CD1c-positive myeloid dendritic cell (primary cell): ENCODE results near the gene ITK.

Experiments used
- DNase-seq: peaks from one replicate; pipeline ENCODE4 v3.0.0-alpha.2; 2016; ENCODE audit errors: extremely low spot score

The ITK gene

DNA sequence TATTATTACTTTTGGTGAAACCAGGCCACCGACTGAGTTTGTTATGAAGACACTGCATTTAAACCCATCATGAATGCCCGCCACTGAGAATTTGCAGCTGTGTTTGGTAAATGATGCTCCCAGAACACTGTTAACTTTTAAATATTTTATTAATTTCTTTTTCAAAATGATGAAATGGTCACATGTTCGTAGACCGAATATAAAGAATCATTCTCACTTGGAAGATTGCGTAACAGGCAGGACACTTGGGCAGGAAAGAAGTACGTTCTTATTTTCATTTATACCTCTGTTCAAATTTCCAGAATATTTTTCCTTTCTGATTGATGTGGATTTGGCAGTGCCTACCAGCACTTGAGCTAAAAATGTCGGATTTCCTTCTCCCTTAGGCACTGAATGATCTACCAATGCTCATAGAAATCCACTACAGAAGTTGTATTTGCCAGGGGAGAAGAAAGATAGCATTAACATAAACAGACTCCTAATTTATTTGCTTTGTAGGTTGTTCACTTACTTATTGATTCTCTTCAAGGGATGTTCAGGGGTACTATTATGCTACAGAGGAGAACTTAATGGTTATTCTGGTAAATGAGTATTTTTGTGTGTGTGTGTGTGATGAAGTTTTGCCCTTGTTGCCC, 99.1 kb downstream of the ITK start:
- DNase-seq, result no peak

DNA sequence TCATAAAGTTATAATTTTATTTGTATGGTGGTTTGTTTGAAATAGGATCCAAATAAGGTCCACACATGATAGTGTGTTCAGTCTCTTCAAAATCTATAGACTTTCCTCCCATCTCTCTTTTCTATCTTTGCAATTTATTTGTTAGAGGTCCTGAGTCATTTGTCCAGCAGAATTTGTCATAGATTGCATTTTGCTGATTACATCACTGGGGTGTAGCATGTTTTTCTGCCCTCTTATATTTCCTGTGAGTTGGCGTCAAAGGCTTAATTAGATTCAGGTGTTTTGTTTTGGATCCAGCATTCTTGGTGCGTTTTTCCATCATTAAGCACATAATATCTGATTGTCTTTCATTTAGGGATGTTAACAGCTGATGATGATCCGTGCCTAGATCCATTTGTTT, 100.3 kb downstream of the ITK start:
- DNase-seq, result peak; percentile 12

DNA sequence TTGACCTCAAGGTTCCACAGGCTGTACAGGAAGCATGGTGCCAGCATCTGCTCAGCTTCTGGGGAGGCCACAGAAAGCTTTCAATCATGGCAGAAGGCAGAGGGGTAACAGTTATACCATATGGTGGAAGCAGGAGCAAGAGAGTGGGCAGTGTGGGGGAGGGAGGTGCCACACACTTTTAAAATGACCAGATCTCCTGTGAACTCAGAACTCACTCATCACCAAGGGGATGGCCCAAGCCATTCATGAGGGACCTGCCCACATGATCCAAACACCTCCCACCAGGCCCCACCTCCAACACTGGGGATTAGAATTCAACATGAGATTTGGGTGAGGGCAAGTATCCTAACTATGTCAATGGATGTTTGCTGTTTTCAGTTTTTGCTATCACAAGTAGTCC, 101.5 kb downstream of the ITK start:
- DNase-seq, result no peak

DNA sequence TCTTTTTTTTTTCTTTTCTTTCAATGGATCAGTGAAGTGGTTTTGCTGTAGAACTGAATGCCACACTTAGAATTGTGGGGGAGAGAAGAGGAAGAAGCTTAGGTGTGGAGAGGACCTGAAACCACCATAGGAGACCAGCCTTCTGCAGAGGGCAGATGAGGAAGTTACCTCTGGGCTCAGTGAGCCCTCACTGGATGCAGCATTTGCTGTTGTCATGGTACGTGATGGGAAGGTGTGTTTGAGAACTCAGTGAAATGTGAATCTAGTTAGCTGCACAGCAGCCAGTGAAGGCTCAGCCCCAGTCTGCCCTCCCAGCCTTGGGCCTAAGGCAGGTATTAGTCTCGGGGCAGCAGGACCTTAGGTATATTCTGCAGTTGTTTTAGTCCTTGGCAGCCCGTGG, 102.8 kb downstream of the ITK start:
- DNase-seq, result peak; percentile 40

DNA sequence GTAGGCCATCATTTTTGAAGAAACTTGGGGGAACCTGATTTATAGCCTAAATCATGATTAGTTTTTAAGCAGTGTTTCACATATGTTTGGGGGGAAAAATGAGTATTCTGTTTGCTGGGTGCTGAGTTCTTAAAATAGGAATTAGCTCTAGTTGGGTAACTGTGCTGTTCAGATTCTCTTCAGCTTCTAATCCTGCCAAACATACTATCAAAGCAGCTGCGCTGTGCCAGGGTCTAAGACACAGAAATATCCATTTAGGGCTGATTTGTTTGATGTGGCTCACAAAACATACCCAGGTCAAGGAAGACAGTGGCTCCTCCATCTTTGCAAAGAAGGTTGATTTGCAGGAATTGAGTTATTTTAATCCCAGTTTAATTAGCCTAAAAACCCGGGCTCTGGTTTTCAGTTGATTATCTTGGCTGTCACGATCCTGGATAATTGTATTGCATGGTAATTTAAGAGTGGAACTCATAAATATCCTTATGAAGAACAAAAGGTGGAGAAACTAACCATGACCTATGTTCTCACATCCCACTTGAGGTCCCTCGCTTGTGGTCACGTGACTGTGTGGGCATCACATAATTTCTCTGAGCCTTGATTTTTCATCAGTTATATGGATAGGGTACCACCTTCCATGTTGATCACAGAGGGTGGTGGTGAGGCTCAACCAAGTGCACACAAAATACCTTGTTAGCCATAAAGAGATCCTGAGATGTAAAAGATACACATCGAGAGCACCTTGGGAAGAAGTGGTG, 104.0 kb downstream of the ITK start:
- DNase-seq, result no peak

DNA sequence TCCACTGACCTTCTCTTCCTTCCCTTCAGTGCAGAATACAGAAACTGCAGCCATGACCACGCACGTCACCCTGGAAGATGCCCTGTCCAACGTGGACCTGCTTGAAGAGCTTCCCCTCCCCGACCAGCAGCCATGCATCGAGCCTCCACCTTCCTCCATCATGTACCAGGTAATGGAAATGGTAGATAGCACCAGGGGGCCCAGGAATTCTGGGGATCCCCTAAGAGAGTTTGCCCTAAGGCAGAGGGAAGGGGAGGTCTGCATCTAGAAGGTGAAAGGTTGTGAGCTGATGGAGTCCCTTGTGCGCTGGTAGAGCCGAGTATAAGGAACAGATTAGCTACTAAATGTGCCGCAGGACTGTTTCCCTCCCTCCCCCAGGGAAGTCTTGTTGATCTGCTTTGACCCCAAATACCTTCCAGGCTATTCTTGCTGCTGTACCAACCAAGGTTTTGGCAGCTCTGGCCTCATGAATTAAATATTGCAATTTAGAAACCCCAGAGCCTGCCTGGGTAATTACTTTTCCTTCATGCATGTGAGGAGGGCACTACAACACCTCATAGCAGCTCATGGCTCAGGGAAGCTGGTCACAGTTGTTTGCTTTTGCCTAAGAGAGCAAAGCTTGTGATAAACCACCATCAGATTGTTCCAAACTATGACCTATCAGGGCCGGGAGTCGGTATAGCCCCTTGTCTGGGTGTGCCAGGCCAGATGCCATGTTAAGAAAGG, 104.8 kb downstream of the ITK start:
- no peak for DNase-seq

DNA sequence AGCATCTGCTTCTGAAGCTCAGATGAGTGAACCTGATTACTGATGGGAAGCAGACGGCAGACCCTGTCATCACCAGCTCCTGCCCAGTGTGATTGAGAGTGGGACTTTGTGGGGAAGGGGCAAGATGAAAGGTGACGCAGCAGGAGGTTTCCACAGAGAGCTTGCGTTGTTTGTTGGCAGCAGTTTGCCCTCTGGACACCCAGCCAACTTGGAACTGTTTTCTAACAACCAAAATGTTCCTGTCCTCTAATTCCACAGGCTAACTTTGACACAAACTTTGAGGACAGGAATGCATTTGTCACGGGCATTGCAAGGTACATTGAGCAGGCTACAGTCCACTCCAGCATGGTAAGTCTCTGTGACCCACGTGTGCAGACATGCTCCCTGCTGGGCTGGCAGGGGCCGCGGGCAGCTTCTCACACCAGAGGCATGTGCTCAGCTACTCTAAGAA, 106.1 kb downstream of the ITK start:
- no peak for DNase-seq

DNA sequence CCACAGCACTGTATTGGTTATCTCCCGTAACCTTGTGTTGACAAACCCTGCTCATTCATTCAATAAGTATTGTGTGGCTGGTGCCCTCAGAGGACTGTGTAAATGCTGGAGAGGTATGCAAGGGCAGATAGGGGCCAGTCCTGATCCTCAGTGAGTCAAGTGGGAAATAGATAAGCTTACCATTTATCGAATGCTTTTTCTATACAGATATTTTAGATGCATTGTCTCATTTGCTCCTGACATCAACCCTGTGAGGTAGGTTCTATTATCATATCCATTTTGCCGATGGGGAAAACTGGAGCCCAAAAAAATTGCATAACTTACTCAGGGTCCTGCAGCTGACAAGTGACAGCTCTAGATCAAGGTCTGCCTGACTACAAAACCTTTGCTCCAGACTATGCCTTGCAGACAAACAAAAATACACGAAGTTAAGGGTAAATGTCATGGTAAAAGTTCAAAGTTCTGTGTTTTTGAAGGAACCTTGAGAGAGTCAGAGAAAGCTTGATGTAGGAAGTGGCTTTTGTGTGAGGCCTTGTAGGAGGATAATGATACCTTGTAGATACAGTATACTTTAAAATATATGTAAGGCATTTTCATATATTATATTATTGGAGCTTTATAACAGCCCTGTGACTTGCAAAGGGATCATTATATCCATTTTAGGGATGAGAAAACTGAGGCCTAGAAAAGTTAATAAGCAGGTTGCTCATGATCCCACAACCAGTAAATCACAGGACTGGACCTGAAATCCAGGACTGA, 107.9 kb downstream of the ITK start:
- DNase-seq, result no peak

DNA sequence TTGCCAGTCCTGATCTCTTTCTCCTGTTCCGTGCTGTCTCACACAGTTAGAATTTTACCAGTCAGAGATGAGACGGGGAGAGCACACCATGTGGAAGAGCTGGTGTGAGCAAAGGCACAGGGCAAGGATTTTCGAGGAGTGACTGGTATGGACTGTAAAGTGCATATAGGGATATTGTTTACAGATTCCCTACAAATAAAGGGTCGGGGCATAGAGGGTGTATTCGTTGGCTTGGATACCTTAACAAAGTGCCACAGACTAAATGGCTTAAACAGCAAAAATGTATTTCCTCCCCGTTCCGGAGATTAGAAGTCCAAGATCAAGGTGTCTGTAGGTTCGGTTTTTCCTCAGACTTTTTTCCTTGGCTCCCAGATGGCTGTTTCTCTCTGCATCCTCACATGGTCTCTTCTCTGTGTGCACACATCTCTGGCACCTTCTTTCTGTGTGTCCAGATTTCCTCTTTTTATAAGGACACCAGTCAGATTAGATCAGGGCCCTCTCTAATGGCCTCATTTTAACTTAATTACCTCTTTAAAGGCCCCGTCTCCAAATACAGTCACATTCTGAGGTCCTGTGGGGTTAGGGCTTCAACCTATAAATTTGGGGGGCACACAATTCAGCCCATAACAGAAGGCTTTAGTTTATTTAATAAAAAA, 108.7 kb downstream of the ITK start:
- no peak for DNase-seq

DNA sequence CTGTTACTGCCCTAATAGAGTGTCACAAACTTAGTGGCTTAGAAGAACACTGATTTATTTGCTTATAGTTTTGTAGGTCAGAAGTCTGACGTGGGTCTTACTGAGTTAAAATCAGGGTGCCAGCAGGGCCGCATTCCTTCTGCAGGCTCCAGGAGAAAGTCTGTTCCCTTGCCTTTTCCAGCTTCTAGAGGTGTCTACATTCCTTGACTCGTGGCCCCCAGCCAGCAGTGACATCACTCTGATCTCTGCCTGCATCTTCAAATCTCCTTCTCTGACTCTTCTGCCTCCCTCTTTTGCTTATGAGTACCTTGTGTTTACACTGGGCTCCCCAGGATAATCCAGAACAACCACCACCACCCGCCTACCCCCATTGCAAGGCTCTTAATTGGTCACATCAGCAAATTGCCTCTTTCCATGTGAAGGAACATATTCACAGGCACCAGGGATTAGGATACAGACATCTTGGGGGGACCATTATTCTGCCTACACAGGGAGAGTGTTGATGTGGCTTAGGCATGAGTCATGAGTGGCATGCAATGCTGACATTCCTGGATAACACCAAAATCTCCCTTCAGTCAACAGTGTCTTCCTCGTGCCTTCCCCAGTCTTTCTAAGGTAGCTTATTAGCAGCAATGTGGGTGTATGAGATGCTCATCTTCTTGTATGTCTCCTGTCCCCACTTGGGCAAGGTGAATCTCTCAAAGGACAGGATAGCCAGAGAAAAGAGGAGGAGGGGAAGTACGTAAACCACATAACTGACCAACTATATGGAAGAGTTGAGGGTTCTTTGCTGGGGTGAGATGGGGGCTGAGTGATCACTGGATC, 109.7 kb downstream of the ITK start:
- no peak for DNase-seq

DNA sequence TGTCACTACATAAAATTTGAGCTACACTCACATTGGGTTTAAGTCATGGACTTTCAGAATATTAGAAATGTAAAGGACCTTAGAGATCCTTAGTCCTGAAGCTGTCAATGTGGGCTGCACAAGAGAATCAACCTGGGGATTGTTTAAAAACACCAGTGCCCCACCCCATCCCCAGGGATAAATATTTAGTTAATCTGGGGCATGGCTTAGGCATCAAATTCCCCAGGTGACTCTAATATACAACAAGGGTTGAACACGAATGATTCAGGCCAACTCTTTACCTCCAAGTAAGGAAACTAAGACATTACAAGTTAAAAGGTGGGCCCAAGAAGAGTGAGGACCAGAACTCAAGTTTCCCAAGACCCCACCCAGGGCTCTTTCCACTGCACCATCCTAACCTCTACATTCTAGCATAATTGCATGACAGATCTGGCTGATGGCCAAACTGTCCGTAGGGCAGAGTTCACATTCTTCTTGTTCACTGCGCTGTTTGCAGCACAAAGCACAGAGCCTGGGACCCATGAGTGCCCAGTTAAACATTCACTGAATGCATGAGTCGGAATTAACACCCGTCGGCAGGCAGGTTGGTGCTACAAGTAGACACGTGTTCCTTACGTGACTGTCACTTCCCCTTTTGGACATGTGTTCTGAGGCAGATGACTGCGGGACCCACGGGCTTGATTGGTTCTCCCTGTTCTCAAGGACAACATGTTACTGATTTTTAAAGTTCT, 110.5 kb downstream of the ITK start:
- peak; percentile 53 for DNase-seq

DNA sequence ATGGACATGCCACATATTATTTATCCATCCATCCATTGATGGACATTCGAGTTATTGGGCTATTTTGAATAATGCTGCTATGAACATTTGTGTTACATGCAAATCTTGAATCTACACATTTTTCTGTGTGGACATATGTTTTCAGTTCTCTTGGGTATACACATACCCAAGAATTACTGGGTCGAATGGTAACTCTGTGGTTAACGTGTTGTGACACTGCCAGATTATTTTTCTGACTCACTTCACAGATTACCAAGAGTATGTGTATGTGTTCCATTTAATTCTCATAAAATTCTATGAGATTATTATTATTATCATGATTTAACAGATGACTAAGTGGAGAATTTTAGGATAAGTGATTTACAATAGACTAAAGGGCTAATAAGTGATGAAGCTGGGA, 112.0 kb downstream of the ITK start:
- no peak for DNase-seq

DNA sequence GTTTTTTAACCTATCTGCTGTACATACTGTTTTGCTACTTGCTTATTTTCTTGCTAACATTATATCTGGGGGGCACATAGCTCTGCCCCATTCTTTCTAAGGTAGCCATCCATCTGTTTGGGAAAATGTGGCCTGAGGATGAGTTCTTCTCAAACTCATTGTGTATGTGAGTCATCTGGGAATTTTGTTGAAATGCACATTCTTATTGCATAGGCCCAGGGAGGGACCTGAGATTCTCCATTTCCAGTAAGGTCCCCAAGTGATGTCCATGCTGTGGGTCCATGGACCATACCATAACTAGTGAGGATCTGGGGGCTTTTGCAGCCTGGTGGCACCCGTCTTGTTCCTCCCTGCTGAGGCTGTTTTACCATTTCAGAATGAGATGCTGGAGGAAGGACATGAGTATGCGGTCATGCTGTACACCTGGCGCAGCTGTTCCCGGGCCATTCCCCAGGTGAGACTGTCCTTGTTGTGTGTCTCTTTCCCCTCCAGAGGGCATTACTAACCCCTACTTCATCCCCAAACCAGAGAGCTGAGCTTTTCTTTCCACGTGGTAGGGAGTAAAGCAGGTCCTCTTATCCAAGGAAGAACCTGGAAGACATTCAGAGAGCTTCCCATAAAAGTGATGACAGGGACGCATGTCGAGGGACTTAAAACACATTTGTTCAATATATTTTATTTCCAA, 113.9 kb downstream of the ITK start:
- DNase-seq, result no peak

DNA sequence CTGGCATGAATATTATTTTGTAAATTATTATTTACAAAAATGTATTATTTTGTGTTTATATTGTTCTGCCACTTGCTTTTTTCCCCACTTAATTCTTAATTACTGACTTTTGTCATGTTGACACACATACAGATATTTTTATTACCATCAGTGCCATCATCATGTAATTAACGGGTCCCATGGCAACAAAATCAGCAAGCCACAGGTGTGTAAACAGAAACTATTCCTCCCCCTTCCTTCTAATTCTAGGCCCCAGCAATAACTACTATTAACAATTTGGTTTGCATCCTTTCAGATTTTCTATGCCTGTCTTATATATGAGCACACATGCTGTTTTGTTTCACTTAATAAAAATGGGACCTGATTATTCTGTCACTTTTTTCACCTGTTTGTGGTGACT, 114.6 kb downstream of the ITK start:
- no peak for DNase-seq

DNA sequence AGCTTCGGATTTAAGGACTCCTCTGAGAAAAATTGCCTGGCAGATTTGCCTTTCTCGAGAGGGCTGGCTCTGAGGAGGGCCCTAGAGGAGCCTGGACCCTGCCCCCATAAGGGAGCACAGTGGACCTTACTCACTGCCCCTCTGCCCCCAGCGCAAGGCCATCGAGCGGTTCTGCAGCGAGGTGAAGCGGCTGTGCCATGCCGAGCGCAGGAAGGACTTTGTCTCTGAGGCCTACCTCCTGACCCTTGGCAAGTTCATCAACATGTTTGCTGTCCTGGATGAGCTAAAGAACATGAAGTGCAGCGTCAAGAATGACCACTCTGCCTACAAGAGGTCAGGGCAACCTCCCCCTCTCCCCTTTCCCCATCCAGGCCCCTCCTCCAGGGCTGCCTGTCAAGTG, 119.9 kb downstream of the ITK start:
- DNase-seq, result no peak

DNA sequence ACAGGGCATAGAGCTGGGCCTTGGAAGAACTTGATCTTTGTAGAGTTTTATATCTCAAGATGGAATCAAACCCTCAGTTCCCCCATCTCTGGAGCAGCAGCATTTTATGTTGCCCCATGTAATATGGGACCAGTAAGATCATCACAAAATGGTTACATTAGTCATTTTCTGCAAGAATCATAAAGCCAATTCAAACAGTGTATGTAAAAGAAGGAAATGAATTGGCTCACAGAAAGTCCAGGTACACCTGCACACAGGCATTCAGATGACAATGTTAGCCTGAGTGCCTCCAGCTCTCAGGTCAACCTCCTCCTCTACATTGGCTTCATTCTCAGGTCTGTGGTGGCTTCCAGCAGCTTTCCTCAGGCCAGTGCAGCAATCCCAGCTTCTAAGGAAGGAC, 120.4 kb downstream of the ITK start:
- no peak for DNase-seq

DNA sequence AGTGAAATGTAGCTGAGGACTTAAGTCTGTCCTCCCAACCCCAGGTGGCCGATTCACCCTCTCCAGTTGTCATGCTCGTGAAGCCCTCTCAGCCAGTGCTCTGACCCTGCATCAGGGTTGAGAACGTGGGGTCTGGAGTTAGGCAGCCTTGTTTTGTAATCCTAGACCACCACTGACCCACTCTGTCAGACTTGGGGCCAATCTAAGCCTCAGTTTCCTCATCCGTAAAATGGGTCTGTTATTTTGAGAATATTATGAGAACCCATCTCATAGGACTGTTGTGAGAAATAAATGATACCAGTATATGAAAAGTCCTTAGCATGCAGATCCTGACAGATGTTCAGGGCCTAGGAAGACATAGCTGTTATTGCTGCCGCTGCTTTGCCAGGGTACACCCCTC, 122.4 kb downstream of the ITK start:
- DNase-seq, result no peak

DNA sequence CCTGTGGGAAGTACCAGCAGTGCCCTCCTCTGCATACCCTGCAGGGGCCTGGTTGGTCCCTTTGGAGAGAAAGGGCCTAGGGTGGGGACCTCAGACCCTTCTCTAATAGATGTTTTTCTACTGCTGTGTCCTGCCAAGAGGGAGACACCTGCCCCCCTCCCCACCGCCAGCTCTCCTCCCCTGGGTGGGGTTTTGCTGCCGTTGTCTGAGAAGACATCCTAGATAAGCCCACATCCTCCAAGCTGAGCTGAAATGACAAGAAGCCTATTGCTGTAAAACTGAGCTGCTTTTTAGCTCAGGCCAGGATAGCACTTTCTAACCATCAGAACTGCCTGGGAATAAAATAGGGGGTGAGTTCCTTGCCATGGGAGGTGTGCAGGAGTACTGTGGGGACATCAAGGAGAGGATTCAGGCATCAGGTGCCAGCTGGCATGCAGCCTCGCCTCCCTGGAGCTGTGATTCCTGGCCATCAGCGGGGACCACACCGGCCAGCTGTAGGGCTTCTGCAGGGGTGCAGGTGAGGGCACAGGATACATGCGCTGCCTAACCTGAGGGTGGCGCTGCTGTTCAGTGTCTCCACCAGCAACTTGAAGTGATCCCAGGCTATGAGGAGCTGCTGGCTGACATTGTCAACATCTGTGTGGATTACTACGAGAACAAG, 123.2 kb downstream of the ITK start:
- DNase-seq, result no peak
